ENCODE measurements around the gene KCNMB1.

DNA sequence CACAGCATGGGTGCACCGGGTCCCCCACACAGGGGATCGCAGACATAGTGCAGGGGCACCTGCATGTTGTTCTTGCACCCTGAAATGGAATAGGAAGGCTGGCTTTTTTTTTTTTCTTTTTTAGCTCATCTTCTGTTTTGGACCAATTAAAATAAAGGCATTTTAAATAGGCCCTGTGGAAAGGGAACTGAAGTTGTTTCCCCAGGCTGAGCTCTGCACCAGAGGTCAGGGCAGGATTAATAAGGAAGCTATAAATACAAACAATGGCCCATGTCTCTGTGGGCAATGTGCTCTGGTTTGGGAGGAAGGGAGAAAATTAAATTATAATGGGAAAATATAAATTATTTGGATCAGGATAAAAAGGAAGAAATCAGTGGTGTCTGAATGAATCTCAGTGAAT lies 21.2 kb upstream of the KCNMB1 start:
- TF ChIP-seq SUZ12 (IDR thresholded peaks at IDR 0.05) (no peak), FOXA1 (IDR thresholded peaks at IDR 0.05) (no peak)

Data from HEK293T (cell line).